Left ventricle myocardium inferior (tissue), 1 donor: ENCODE data around the gene SPEM3. TPM values are rescaled to one million over a fixed set of nuclear protein-coding genes. Genes with fewer than 3 reads are reported as not detected.
A peak's percentile ranks its signal among the peaks of the same experiment; 100 is the strongest.

Experiments used
- DNase-seq: peaks from one replicate; pipeline ENCODE4 v3.0.0-alpha.2; 2020
- H3K27ac ChIP-seq: fragments of 200-600 bp; replicated peaks from 2 replicates; pipeline ENCODE4 v1.8.0; 2021
- H3K27me3 ChIP-seq: fragments of 200-600 bp; 2 replicates; pipeline ENCODE4 v1.8.0; 2021; ENCODE audit warnings: low read depth
- H3K36me3 ChIP-seq: fragments of 200-600 bp; 2 replicates; pipeline ENCODE4 v1.8.0; 2021
- H3K4me1 ChIP-seq: fragments of 200-600 bp; 2 replicates; pipeline ENCODE4 v1.8.0; 2021
- H3K4me3 ChIP-seq: fragments of 200-600 bp; 2 replicates; pipeline ENCODE4 v1.8.0; 2021; ENCODE audit warnings: mild to moderate bottlenecking, moderate library complexity
- H3K9me3 ChIP-seq: fragments of 200-600 bp; replicated peaks from 2 replicates; pipeline ENCODE4 v1.8.0; 2021
- intact Hi-C: fragments of 100-400 bp; cut with micrococcal nuclease; formaldehyde crosslinking; loops from one replicate; pipeline ENCODE4 v1.11.0; 2022
- total RNA-seq: library from RNA; stranded (reverse); fragmentation: NEBNext Ultra II Directional; extraction: Animal tissue kit (Norgen Biotek cat#: 25700); gene quantifications from one replicate; pipeline ENCODE4 v1.2.1, GENCODE V29; 2021
- TF ChIP-seq, protein P1 (sequence below): fragments of 200-600 bp; IDR thresholded peaks from 2 replicates; pipeline ENCODE4 v1.8.0; 2021; ENCODE audit warnings: antibody characterized with exemption, mild to moderate bottlenecking, borderline replicate concordance
- donor health status: DM: no; HTN: yes; CAD: no; lungs with severe emphysema.

Gene SPEM3
- total RNA-seq, 1 donor from 2014 or later, result not detected

DNA sequence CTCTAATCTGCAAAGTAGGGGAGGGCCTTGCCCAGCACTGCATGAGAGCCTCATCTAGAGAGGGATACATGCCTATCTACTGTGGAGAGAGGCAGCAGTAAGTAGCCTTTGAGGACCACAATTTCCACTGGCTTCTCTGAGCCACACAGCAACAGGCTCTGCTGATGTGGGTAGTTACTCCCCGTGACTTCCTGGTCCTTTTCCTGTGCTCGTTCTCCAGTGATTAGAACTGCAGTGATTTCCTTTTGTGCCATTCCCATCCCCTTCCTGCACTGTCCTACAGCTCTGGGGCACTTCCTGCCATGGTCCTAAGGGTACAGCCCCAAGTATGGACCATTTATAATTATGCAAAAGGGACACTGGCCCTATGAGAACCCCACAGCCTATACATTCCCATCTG is 37.4 kb upstream of the SPEM3 start:
- Histone ChIP-seq H3K36me3 (peaks cover 42% of the 10 kb centered on the region), H3K27me3 (no peaks in the 10 kb centered on the region), H3K9me3 (no peaks in the 10 kb centered on the region), H3K4me3 (no peak overlapping the region), H3K4me1 (peaks cover 43% of the 10 kb centered on the region), H3K27ac (peak overlapping the region; percentile 44)
- TF ChIP-seq, protein P1, sequence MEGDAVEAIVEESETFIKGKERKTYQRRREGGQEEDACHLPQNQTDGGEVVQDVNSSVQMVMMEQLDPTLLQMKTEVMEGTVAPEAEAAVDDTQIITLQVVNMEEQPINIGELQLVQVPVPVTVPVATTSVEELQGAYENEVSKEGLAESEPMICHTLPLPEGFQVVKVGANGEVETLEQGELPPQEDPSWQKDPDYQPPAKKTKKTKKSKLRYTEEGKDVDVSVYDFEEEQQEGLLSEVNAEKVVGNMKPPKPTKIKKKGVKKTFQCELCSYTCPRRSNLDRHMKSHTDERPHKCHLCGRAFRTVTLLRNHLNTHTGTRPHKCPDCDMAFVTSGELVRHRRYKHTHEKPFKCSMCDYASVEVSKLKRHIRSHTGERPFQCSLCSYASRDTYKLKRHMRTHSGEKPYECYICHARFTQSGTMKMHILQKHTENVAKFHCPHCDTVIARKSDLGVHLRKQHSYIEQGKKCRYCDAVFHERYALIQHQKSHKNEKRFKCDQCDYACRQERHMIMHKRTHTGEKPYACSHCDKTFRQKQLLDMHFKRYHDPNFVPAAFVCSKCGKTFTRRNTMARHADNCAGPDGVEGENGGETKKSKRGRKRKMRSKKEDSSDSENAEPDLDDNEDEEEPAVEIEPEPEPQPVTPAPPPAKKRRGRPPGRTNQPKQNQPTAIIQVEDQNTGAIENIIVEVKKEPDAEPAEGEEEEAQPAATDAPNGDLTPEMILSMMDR, result no peak
- no peak for DNase-seq
- intact Hi-C loops, result no loop called here

DNA sequence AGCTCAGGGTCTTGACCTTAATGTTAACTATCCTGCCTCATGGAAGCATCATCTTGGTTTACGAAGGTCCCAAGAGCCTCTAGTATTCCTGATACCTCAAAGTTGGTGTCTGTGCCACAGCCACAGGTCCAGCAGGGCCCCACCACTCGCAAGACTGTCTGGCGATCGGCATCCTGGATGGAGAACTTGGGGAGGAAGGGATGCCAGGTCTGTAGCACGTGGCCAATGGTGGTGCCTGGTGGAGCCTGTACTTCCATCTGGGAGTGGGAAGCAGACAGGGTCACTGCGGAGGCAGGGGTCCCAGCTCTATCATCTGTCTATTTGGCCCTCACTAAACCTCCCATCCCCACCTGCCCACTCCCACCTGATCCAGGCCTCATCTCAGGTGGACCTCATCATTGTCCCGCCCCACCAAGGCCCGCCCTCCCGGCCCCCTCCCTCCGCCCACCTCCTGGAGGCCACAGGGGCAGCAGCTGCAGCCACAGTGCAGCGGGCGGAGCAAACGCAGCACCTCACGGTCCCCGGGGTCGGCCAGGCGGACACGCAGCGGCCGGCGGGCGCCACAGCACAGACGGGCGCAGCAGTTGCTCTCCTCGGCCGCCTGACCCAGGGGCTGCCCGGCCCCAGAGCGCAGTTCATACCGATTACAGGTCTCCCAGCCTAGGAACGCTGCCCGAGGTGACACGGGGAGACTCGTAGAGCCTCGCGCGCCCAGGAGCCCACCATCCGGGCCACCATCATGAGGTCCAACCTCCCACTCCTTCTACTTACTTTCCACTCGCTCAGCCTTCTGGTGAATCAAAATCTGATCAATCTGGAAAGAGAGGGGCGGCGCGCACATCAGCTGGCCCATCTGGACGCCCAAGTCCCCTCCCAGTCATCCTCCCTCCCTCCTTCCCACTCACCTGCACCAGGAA is 35.7 kb upstream of the SPEM3 start:
- Histone ChIP-seq H3K27ac (peak overlapping the region; percentile 96), H3K27me3 (no peaks in the 10 kb centered on the region), H3K4me1 (peaks cover 43% of the 10 kb centered on the region), H3K36me3 (peaks cover 42% of the 10 kb centered on the region), H3K9me3 (no peaks in the 10 kb centered on the region), H3K4me3 (peak overlapping the region; percentile 80)
- intact Hi-C loops, result no loop called here
- DNase-seq, result no peak
- TF ChIP-seq, protein P1, result no peak

DNA sequence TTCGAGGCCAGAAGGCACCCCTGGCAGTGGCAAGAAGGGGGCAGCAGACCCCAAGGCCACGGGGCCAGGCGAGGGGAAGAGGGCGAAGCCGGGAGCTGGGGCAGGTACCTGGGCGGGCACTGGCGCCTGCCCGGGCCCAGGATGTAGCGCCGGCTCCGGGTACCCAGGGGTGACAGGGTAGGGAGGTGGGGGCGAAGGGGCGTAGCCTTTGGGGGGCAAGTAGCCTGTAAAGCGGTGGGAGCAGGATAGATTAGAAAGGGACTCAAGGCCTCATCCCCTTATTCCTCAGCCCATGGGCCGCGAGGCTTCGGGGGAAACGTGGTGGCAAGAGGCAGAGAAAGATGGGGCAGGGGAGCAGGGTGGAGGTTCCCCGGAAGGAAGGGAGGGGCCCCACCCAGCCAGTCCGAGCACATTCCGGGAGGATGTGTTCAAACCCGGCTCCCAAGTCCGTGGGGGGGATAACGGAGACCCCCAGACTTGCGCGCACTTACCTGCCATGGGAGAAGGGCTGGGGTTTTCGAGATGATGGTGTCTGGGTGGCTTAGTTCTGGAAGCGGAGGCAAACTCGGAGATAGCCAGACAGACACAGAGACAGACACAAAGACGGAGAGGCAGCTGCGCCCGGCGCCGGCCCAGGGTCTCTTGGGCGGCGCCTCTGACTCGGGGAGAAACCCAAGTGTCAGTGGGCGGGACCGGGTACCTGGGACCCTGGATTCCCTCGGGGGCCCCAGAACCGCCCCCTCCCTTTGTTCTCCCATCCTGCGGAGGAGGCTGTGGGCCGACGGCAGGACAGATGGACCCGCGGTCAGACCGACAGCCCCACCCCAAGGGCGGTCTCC is 34.8 kb upstream of the SPEM3 start:
- intact Hi-C loops, result no loop called here
- Histone ChIP-seq H3K9me3 (no peaks in the 10 kb centered on the region), H3K27me3 (no peaks in the 10 kb centered on the region), H3K4me1 (peaks cover 43% of the 10 kb centered on the region), H3K27ac (peak overlapping the region; percentile 96), H3K4me3 (peak overlapping the region; percentile 80), H3K36me3 (peaks cover 33% of the 10 kb centered on the region)
- DNase-seq, result peak; percentile 33
- TF ChIP-seq, protein P1, result no peak

DNA sequence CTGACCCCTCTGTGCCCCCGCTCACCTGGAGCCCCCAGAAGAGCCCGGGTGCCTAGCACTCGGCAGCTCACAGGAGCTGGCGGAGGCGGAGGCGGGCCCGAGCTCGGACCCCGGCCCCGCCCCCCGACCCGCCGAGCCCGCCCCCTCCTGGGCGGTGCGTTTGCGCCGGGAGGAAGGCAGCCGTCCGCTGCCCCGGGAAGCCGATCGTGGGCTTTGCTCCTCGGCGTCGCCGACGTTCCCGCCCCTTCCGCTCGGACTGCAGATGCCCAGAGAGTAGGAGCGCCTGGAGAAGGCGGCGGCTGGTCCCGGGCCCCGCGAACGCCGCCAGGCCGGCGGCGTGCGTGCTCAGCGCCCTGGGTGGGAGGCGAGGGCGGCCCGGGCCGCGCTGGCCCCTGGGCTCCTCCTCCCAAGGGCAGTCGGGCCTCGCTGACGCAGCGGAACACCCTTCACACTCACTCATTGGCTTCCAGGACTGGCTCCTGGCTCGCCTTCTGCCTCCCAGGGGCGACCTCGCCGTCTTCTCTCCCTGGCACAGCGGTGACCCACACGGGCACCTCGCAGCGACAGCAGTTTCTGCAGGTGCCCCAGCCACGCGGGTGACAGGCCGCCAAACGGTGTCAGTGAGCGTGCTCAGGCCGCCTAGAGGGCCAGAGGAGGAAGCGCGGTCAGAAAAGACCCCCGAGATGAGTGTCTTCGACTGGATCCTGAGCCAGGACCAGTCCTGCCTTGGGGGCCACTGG is 34.0 kb upstream of the SPEM3 start, which contains the start of gene PLSCR3:
Gene PLSCR3, minus strand, starts transcription at position 74 of the 740 bp plus-strand sequence. CDS start 415 bp downstream, outside the sequence.
- peak within 1 kb of the TSS; percentile 80 for H3K4me3 ChIP-seq
- peak; percentile 91 for DNase-seq
- H3K9me3 ChIP-seq, result no peaks in the 10 kb centered on the region
- H3K36me3 ChIP-seq, result peaks cover 25% of the 10 kb centered on the region
- intact Hi-C loops, result no loop called here
- peak within 1 kb of the TSS; percentile 96 for H3K27ac ChIP-seq
- TF ChIP-seq, protein P1, result peak; percentile 52
- H3K4me1 ChIP-seq, result peaks cover 43% of the 10 kb centered on the region
- no peaks in the 10 kb centered on the region for H3K27me3 ChIP-seq

DNA sequence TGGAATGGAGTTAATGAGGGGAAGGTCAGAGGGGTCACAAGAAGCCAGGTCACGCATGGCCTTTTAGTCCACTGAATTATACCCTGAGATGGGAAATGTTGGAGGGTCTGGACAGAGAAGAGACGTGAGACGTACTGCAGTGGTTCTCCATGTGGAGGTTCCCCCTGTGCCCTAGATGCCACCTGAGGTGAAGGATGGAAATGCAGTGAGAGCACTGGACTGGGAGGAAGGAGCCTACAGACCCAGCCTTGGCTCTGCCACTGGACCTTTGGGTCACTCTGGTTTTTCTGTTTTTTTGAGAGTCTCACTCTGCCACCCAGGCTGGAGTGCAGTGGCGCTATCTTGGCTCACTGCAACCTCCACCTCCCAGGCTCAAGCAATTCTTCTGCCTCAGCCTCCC is 32.5 kb upstream of the SPEM3 start:
- TF ChIP-seq, protein P1, result no peak

More for the DNA sequence above, 32.5 kb upstream of the SPEM3 start:
- Histone ChIP-seq H3K4me3 (no peak overlapping the region), H3K4me1 (peaks cover 34% of the 10 kb centered on the region), H3K36me3 (peaks cover 12% of the 10 kb centered on the region), H3K9me3 (no peaks in the 10 kb centered on the region), H3K27ac (no peak overlapping the region), H3K27me3 (no peaks in the 10 kb centered on the region)
- no peak for DNase-seq
- intact Hi-C loops, result no loop called here
